ENCODE data around the gene BABAM2. TPM values are rescaled to one million over a fixed set of nuclear protein-coding genes. Genes with fewer than 3 reads are reported as not detected.

BABAM2 gene
- total and polyA plus RNA-seq, 2 experiments from 2014 or later, result 17.8 to 21.5 TPM

DNA sequence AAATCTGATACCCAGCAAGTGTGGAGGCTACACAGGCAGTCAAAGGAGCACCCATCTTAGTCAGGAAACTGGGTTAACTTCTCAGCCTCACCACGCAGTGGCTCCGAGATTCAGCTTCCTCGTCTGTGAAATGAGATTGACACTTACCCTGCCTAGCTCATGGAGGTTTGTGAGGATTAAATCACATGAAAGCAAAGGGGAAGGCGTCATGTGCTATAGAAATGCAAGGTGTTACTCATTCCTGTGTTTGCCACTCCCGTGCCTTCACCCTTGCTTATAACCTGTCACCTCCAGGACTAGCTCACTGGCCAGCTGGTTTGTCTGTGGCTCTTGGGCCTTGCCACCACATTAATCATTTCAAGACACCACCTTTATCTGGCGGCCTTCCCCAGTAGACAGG lies 383.2 kb downstream of the BABAM2 start:
- H3K27ac ChIP-seq (ENCODE audit: low read depth), result no peak overlapping the region
- H3F3A ChIP-seq (replicated peaks; ENCODE audit: low read depth), result no peaks in the 10 kb centered on the region
- H3K9me2 ChIP-seq (ENCODE audit: insufficient read depth), result no peaks in the 10 kb centered on the region
- peaks cover 20% of the 10 kb centered on the region for H3K4me1 Mint-ChIP-seq
- TF ChIP-seq, protein P1, sequence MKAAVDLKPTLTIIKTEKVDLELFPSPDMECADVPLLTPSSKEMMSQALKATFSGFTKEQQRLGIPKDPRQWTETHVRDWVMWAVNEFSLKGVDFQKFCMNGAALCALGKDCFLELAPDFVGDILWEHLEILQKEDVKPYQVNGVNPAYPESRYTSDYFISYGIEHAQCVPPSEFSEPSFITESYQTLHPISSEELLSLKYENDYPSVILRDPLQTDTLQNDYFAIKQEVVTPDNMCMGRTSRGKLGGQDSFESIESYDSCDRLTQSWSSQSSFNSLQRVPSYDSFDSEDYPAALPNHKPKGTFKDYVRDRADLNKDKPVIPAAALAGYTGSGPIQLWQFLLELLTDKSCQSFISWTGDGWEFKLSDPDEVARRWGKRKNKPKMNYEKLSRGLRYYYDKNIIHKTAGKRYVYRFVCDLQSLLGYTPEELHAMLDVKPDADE (IDR thresholded peaks at IDR 0.05), result no peak
- no peak for TF ChIP-seq EZH2phosphoT487 (IDR thresholded peaks at IDR 0.05; ENCODE audit: unreplicated experiment)
- TF ChIP-seq, protein P2, sequence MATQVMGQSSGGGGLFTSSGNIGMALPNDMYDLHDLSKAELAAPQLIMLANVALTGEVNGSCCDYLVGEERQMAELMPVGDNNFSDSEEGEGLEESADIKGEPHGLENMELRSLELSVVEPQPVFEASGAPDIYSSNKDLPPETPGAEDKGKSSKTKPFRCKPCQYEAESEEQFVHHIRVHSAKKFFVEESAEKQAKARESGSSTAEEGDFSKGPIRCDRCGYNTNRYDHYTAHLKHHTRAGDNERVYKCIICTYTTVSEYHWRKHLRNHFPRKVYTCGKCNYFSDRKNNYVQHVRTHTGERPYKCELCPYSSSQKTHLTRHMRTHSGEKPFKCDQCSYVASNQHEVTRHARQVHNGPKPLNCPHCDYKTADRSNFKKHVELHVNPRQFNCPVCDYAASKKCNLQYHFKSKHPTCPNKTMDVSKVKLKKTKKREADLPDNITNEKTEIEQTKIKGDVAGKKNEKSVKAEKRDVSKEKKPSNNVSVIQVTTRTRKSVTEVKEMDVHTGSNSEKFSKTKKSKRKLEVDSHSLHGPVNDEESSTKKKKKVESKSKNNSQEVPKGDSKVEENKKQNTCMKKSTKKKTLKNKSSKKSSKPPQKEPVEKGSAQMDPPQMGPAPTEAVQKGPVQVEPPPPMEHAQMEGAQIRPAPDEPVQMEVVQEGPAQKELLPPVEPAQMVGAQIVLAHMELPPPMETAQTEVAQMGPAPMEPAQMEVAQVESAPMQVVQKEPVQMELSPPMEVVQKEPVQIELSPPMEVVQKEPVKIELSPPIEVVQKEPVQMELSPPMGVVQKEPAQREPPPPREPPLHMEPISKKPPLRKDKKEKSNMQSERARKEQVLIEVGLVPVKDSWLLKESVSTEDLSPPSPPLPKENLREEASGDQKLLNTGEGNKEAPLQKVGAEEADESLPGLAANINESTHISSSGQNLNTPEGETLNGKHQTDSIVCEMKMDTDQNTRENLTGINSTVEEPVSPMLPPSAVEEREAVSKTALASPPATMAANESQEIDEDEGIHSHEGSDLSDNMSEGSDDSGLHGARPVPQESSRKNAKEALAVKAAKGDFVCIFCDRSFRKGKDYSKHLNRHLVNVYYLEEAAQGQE (IDR thresholded peaks at IDR 0.05; ENCODE audit: unreplicated experiment), result no peak
- no peak for TF ChIP-seq NANOG (IDR thresholded peaks at IDR 0.05; ENCODE audit: borderline replicate concordance)
- TF ChIP-seq, protein P3, sequence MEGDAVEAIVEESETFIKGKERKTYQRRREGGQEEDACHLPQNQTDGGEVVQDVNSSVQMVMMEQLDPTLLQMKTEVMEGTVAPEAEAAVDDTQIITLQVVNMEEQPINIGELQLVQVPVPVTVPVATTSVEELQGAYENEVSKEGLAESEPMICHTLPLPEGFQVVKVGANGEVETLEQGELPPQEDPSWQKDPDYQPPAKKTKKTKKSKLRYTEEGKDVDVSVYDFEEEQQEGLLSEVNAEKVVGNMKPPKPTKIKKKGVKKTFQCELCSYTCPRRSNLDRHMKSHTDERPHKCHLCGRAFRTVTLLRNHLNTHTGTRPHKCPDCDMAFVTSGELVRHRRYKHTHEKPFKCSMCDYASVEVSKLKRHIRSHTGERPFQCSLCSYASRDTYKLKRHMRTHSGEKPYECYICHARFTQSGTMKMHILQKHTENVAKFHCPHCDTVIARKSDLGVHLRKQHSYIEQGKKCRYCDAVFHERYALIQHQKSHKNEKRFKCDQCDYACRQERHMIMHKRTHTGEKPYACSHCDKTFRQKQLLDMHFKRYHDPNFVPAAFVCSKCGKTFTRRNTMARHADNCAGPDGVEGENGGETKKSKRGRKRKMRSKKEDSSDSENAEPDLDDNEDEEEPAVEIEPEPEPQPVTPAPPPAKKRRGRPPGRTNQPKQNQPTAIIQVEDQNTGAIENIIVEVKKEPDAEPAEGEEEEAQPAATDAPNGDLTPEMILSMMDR (conservative IDR thresholded peaks at IDR 0.05; ENCODE audit: low read depth in 2 of 2), result no peak
- no peak for TF ChIP-seq ZNF114 (CRISPR knock-in tag; IDR thresholded peaks at IDR 0.05)
- no peak for TF ChIP-seq EZH2 (IDR thresholded peaks at IDR 0.05; ENCODE audit: low read depth, unreplicated experiment)
- no peak for TF ChIP-seq CREB1 (CRISPR knock-in tag; IDR thresholded peaks at IDR 0.05; ENCODE audit: low read depth)
- TF ChIP-seq JUNB (IDR thresholded peaks at IDR 0.05; ENCODE audit: unreplicated experiment), result no peak
- TF ChIP-seq STAT1 (IDR thresholded peaks at IDR 0.05; ENCODE audit: unreplicated experiment), result no peak
- TF ChIP-seq ZNF331 (CRISPR knock-in tag; IDR thresholded peaks at IDR 0.05; ENCODE audit: low read depth), result no peak
- TF ChIP-seq POLR2AphosphoS5 (IDR thresholded peaks at IDR 0.05; ENCODE audit: low read depth), result no peak
- TF ChIP-seq, protein P4, sequence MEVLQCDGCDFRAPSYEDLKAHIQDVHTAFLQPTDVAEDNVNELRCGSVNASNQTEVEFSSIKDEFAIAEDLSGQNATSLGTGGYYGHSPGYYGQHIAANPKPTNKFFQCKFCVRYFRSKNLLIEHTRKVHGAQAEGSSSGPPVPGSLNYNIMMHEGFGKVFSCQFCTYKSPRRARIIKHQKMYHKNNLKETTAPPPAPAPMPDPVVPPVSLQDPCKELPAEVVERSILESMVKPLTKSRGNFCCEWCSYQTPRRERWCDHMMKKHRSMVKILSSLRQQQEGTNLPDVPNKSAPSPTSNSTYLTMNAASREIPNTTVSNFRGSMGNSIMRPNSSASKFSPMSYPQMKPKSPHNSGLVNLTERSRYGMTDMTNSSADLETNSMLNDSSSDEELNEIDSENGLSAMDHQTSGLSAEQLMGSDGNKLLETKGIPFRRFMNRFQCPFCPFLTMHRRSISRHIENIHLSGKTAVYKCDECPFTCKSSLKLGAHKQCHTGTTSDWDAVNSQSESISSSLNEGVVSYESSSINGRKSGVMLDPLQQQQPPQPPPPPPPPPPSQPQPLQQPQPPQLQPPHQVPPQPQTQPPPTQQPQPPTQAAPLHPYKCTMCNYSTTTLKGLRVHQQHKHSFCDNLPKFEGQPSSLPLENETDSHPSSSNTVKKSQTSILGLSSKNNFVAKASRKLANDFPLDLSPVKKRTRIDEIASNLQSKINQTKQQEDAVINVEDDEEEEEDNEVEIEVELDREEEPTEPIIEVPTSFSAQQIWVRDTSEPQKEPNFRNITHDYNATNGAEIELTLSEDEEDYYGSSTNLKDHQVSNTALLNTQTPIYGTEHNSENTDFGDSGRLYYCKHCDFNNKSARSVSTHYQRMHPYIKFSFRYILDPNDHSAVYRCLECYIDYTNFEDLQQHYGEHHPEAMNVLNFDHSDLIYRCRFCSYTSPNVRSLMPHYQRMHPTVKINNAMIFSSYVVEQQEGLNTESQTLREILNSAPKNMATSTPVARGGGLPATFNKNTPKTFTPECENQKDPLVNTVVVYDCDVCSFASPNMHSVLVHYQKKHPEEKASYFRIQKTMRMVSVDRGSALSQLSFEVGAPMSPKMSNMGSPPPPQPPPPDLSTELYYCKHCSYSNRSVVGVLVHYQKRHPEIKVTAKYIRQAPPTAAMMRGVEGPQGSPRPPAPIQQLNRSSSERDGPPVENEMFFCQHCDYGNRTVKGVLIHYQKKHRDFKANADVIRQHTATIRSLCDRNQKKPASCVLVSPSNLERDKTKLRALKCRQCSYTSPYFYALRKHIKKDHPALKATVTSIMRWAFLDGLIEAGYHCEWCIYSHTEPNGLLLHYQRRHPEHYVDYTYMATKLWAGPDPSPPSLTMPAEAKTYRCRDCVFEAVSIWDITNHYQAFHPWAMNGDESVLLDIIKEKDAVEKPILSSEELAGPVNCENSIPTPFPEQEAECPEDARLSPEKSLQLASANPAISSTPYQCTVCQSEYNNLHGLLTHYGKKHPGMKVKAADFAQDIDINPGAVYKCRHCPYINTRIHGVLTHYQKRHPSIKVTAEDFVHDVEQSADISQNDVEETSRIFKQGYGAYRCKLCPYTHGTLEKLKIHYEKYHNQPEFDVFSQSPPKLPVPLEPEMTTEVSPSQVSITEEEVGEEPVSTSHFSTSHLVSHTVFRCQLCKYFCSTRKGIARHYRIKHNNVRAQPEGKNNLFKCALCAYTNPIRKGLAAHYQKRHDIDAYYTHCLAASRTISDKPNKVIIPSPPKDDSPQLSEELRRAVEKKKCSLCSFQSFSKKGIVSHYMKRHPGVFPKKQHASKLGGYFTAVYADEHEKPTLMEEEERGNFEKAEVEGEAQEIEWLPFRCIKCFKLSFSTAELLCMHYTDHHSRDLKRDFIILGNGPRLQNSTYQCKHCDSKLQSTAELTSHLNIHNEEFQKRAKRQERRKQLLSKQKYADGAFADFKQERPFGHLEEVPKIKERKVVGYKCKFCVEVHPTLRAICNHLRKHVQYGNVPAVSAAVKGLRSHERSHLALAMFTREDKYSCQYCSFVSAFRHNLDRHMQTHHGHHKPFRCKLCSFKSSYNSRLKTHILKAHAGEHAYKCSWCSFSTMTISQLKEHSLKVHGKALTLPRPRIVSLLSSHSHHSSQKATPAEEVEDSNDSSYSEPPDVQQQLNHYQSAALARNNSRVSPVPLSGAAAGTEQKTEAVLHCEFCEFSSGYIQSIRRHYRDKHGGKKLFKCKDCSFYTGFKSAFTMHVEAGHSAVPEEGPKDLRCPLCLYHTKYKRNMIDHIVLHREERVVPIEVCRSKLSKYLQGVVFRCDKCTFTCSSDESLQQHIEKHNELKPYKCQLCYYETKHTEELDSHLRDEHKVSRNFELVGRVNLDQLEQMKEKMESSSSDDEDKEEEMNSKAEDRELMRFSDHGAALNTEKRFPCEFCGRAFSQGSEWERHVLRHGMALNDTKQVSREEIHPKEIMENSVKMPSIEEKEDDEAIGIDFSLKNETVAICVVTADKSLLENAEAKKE (CRISPR knock-in tag; IDR thresholded peaks at IDR 0.05), result no peak
- no peaks in the 10 kb centered on the region for H4K20me1 ChIP-seq (replicated peaks; ENCODE audit: insufficient read depth)
- ATAC-seq, result no peak
- H3K9me3 Mint-ChIP-seq, result no peaks in the 10 kb centered on the region
- no peak overlapping the region for H3K27ac Mint-ChIP-seq
- DNase-seq (ENCODE audit: low spot score), result no peak
- no peak overlapping the region for H3K4me3 Mint-ChIP-seq
- H3K4me2 ChIP-seq, result no peak overlapping the region
- H3K36me3 Mint-ChIP-seq (ENCODE audit: low read depth), result no peaks in the 10 kb centered on the region
- H3K36me3 ChIP-seq (ENCODE audit: insufficient read depth), result no peaks in the 10 kb centered on the region
- no peaks in the 10 kb centered on the region for H3K79me2 ChIP-seq (replicated peaks; ENCODE audit: insufficient read depth)
- peaks cover 13% of the 10 kb centered on the region; the same call in 1 of the 2 replicates for H3K4me1 ChIP-seq (ENCODE audit: insufficient read depth)
- H3K4me3 ChIP-seq, result no peak overlapping the region
- peaks cover 3% of the 10 kb centered on the region for H3K27me3 Mint-ChIP-seq (ENCODE audit: insufficient read depth, low read depth, poor library complexity)
- H3K27me3 ChIP-seq (ENCODE audit: insufficient read depth), result no peaks in the 10 kb centered on the region
- no peak overlapping the region for H2AFZ ChIP-seq
